ENCODE results near the gene MGAM2.

MGAM2 gene

GRCh38 chr7:142181211-142181610 is 69.7 kb downstream of the MGAM2 start:
- DNase-seq, result no peak

GRCh38 chr7:142181966-142182365 is 70.4 kb downstream of the MGAM2 start:
- DNase-seq, result no peak

- DNase-seq, result no peak
These were observed 73.6 kb downstream of the MGAM2 start for GRCh38 chr7:142185069-142185468.

GRCh38 chr7:142185801-142186200 is 74.3 kb downstream of the MGAM2 start:
- DNase-seq, result no peak

GRCh38 chr7:142188154-142188553 is 76.6 kb downstream of the MGAM2 start:
- no peak for DNase-seq

GRCh38 chr7:142188846-142189245 is 77.3 kb downstream of the MGAM2 start:
- DNase-seq, result no peak

- no peak for DNase-seq
These were observed 82.7 kb downstream of the MGAM2 start for GRCh38 chr7:142194201-142194600.

- DNase-seq, result no peak
These were observed 84.7 kb downstream of the MGAM2 start for GRCh38 chr7:142196066-142196840.

GRCh38 chr7:142200206-142200605 is 88.7 kb downstream of the MGAM2 start:
- DNase-seq, result no peak

- no peak for DNase-seq
These were observed 117.1 kb downstream of the MGAM2 start for GRCh38 chr7:142228537-142229104.

- no peak for DNase-seq
These were observed 120.2 kb downstream of the MGAM2 start for GRCh38 chr7:142231716-142232115.

GRCh38 chr7:142240546-142240945 is 129.0 kb downstream of the MGAM2 start:
- DNase-seq, result no peak

GRCh38 chr7:142243823-142244222 is 132.3 kb downstream of the MGAM2 start:
- DNase-seq, result no peak

- DNase-seq, result no peak
These were observed 136.9 kb downstream of the MGAM2 start for GRCh38 chr7:142248166-142249160.

- DNase-seq, result no peak
These were observed 138.4 kb downstream of the MGAM2 start for GRCh38 chr7:142249918-142250317.

- no peak for DNase-seq
These were observed 139.2 kb downstream of the MGAM2 start for GRCh38 chr7:142250705-142251104.

- no peak for DNase-seq
These were observed 146.4 kb downstream of the MGAM2 start, which contains the start of gene PRSS58 for GRCh38 chr7:142257958-142258357. Gene PRSS58 (minus strand): TSS chr7:142258058. CDS start chr7:142257707, 351 bp downstream.

GRCh38 chr7:142263598-142264380 is 152.3 kb downstream of the MGAM2 start:
- DNase-seq, result no peak

Measured in CD4-positive, alpha-beta T cell treated with Interleukin-4 for 4 hours (primary cell).